WERI-Rb-1 (cell line): Measurements from ENCODE around the gene DMKN.

ENCODE experiments used
- DNase-seq: peaks from one replicate; pipeline ENCODE4 v3.0.0-alpha.2; 2020
- H3K27ac ChIP-seq: fragments of 250-450 bp; sonication (Bioruptor Pico); 2 replicates; pipeline ENCODE4 v1.5.1; 2020; ENCODE audit warnings: mild to moderate bottlenecking, moderate library complexity
- H3K27me3 ChIP-seq: fragments of 250-450 bp; sonication (Bioruptor Pico); 2 replicates; pipeline ENCODE4 v1.5.1; 2021; ENCODE audit warnings: mild to moderate bottlenecking, low read depth, moderate library complexity; ENCODE audit not compliant: insufficient read depth, severe bottlenecking
- H3K36me3 ChIP-seq: fragments of 250-450 bp; sonication (Bioruptor Pico); 2 replicates; pipeline ENCODE4 v1.5.1; 2020; ENCODE audit warnings: mild to moderate bottlenecking, moderate library complexity
- H3K4me3 ChIP-seq: 2 replicates; pipeline ENCODE4 v1.5.1; 2011; ENCODE audit warnings: low read depth, mild to moderate bottlenecking, control low read depth, low read length
- H3K9me3 ChIP-seq: fragments of 250-450 bp; sonication (Bioruptor Pico); 2 replicates; pipeline ENCODE4 v1.5.1; 2021; ENCODE audit warnings: mild to moderate bottlenecking, moderate library complexity; ENCODE audit not compliant: severe bottlenecking
- TF ChIP-seq, protein P1 (sequence below): IDR thresholded peaks from 2 replicates; pipeline ENCODE4 v1.5.1; 2011; ENCODE audit warnings: low read depth, mild to moderate bottlenecking, control low read depth, inconsistent platforms, low read length

The DMKN gene

DNA sequence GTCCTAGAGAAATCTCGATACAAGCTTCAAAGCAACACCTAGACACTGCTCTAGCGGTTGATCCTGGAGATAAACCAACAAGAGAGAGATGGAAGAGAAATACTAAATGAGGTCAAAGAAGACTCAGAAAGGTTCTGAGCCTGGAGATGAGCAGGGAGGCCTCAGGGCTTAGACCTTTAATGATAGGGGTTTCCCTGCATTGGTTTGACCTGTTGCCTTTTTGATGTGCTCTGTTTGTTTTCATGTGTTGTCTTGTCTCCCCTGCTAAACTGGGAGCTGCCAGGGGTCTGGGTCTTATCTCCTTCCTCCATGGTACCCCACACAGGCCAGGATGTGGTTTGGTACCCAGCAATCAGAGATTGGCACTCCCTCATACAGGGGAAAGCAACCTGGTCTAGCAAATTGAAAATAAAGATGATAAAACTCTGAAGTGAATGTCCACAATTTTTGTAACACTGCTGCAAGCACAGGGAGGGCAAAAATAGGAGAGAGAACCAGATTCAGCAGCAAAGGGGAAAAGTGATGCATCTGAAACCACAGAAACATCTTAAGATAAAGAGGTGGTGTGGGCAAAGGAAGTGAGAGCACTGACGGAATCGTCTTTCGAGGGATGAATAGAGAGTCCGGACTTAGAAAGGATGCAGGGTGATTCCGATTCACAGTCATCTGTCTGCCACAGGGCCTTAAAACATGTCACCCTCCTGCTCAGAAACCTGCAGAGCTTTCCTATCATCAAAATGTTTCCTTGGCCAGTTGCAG is 61.9 kb downstream of the DMKN start:
- TF ChIP-seq, protein P1, sequence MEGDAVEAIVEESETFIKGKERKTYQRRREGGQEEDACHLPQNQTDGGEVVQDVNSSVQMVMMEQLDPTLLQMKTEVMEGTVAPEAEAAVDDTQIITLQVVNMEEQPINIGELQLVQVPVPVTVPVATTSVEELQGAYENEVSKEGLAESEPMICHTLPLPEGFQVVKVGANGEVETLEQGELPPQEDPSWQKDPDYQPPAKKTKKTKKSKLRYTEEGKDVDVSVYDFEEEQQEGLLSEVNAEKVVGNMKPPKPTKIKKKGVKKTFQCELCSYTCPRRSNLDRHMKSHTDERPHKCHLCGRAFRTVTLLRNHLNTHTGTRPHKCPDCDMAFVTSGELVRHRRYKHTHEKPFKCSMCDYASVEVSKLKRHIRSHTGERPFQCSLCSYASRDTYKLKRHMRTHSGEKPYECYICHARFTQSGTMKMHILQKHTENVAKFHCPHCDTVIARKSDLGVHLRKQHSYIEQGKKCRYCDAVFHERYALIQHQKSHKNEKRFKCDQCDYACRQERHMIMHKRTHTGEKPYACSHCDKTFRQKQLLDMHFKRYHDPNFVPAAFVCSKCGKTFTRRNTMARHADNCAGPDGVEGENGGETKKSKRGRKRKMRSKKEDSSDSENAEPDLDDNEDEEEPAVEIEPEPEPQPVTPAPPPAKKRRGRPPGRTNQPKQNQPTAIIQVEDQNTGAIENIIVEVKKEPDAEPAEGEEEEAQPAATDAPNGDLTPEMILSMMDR = no peak
- Histone ChIP-seq H3K27me3 (no peaks in the 10 kb centered on the region), H3K36me3 (no peaks in the 10 kb centered on the region), H3K4me3 (no peak overlapping the region), H3K27ac (no peak overlapping the region), H3K9me3 (no peaks in the 10 kb centered on the region)
- no peak for DNase-seq

DNA sequence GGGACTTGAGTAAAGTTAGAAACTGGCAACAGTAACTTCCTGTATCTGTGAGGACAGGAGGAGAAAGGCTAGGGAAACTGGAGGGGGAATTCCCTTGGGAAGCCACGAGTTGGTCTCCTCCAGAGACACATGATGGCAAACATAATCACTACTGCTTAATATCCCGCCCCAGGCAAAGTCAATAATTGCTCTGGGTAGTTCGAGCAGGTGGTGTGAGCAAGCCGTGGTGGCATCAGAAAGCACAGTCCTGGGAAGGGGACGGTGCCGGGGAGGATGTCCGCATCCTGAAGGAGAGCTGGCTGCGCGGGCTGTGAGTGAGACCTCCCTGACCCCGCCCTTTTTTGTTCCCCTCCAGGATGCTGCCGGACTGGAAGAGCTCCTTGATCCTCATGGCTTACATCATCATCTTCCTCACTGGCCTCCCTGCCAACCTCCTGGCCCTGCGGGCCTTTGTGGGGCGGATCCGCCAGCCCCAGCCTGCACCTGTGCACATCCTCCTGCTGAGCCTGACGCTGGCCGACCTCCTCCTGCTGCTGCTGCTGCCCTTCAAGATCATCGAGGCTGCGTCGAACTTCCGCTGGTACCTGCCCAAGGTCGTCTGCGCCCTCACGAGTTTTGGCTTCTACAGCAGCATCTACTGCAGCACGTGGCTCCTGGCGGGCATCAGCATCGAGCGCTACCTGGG is 63.9 kb downstream of the DMKN start:
- H3K27ac ChIP-seq = no peak overlapping the region
- no peak for DNase-seq
- H3K36me3 ChIP-seq = no peaks in the 10 kb centered on the region
- no peaks in the 10 kb centered on the region for H3K27me3 ChIP-seq
- TF ChIP-seq, protein P1 = no peak
- H3K9me3 ChIP-seq = no peaks in the 10 kb centered on the region
- H3K4me3 ChIP-seq = no peak overlapping the region

DNA sequence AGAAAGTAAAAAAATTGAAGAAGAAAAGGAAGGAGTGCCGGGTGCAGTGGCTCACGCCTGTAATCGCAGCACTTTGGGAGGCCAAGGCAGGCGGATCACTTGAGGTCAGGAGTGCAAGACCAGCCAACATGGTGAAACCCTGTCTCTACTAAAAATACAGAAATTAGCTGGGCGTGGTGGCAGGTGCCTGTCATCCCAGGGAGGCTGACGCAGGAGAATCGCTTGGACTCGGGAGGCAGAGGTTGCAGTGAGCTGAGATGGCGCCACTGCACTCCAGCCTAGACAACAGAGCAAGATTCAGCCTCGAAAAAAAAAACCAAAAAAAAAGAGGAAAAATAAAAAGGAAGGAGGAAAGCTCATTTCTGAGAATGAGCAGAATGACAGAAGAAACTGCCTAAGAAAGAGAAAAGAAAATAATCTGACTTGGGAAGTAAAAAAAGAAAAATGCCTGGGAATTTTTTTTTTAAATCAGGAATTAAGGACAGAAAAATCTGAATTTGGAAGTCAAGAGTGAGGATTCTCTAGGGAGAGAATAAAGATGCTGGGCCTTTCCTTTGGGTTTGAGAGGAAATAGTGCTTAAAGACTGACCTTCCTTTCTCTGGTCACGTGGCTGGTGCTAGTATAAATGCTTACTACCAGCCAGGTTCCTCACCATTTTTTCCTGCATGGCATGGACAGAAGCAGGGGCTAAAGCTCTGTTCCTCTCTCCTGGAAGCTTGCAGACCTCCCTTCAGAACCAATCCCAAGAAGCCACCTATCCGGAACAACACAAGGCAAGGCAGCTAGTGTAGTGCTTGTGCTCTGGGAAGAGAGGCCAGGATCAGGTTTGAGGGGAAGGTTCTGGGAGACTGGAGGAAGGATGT is 65.6 kb downstream of the DMKN start, which contains the start of gene FFAR2:
Gene FFAR2, plus strand, starts transcription at position 652 of the 864 bp plus-strand sequence. CDS start 1,458 bp downstream, outside the sequence.
- no peak within 1 kb of the TSS for H3K27ac ChIP-seq
- H3K27me3 ChIP-seq = no peaks in the 10 kb centered on the region
- H3K4me3 ChIP-seq = no peak within 1 kb of the TSS
- TF ChIP-seq, protein P1 = no peak
- DNase-seq = no peak
- no peaks in the 10 kb centered on the region for H3K9me3 ChIP-seq
- H3K36me3 ChIP-seq = no peaks in the 10 kb centered on the region
